VCaP (cell line): ENCODE measurements around the gene ASIC4.

Experiments
- H3K27ac ChIP-seq: fragments of 450-650 bp; 2 replicates; pipeline ENCODE4 v1.5.1; 2017
- TF ChIP-seq, protein P1 (sequence below): fragments of 450-650 bp; conservative IDR thresholded peaks from 2 replicates; pipeline ENCODE4 v1.5.1; 2017; ENCODE audit warnings: mild to moderate bottlenecking, moderate library complexity

ASIC4 gene

DNA sequence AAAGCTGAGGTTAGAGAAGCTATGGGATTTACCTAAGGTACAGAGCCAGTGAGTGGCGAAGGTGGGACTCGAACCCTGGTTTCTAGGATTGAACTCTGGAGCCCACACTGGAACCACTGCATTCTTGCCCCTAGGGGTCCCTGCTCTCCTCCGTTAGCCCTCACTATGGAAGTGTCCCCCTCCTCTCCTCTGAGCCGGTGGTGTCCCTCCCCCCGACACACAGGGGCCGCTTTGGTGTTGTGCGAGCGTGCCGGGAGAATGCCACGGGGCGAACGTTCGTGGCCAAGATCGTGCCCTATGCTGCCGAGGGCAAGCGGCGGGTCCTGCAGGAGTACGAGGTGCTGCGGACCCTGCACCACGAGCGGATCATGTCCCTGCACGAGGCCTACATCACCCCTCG, 24.1 kb upstream of the ASIC4 start:
- TF ChIP-seq, protein P1, sequence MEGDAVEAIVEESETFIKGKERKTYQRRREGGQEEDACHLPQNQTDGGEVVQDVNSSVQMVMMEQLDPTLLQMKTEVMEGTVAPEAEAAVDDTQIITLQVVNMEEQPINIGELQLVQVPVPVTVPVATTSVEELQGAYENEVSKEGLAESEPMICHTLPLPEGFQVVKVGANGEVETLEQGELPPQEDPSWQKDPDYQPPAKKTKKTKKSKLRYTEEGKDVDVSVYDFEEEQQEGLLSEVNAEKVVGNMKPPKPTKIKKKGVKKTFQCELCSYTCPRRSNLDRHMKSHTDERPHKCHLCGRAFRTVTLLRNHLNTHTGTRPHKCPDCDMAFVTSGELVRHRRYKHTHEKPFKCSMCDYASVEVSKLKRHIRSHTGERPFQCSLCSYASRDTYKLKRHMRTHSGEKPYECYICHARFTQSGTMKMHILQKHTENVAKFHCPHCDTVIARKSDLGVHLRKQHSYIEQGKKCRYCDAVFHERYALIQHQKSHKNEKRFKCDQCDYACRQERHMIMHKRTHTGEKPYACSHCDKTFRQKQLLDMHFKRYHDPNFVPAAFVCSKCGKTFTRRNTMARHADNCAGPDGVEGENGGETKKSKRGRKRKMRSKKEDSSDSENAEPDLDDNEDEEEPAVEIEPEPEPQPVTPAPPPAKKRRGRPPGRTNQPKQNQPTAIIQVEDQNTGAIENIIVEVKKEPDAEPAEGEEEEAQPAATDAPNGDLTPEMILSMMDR: no peak
- H3K27ac ChIP-seq: no peak overlapping the region

DNA sequence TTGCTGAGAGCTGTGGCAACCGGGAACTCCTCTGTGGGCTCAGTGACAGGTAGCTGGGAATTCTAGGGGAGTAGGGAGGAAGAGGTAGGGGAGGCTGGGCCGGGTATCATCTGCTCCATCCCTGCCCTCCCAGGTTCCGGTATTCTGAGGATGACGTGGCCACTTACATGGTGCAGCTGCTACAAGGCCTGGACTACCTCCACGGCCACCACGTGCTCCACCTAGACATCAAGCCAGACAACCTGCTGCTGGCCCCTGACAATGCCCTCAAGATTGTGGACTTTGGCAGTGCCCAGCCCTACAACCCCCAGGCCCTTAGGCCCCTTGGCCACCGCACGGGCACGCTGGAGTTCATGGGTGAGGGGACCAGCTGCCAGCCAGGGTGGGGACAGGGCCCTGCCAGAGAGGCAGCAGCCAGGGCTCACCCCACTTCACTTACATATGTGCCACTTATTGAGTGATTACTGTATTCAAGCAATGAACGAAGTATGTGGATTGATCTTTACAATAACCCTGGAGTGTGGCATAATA, 23.6 kb upstream of the ASIC4 start:
- TF ChIP-seq, protein P1: no peak
- no peak overlapping the region for H3K27ac ChIP-seq

DNA sequence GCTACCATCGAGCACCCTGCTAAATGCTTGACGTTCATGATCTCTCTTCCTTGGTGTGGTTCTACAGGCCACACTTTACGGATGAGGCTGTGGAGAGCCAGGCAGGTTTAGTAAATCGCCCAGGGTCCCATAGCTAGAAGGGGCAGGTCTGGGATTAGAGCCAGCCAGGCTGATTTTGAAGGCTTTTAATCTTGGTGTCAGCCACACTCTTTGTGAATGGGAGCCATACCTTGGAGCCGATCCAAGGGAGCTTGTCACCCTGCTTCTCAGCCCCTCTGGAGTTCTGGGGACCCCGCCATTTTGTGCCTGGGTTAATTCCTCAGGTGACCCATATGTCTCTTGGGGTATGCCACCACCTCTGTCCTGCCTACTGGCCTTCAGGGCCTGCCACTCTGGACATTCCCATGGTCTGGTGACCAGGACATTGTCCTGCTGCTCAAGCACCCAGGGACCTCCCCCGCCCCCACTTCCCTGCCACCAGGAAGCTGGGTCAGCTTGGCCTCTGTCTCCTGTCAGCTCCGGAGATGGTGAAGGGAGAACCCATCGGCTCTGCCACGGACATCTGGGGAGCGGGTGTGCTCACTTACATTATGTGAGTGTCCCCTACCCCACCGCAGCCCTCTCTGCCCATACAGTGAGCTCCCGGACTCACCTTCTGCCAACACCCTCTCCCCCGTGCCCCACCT, 22.9 kb upstream of the ASIC4 start:
- TF ChIP-seq, protein P1: no peak
- no peak overlapping the region for H3K27ac ChIP-seq

DNA sequence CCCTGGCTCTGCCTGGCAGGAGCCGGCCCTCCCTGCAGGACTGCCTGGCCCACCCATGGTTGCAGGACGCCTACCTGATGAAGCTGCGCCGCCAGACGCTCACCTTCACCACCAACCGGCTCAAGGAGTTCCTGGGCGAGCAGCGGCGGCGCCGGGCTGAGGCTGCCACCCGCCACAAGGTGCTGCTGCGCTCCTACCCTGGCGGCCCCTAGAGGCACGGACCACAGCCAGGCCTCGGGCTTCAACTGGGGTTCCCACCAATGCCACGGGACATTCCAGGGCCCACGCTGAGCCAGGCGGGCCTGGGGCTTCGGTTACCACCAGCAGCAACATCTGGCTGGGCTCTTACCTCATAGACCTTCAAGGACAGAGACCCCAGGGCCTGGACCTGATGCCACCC, 21.7 kb upstream of the ASIC4 start:
- TF ChIP-seq, protein P1: no peak
- H3K27ac ChIP-seq: no peak overlapping the region

DNA sequence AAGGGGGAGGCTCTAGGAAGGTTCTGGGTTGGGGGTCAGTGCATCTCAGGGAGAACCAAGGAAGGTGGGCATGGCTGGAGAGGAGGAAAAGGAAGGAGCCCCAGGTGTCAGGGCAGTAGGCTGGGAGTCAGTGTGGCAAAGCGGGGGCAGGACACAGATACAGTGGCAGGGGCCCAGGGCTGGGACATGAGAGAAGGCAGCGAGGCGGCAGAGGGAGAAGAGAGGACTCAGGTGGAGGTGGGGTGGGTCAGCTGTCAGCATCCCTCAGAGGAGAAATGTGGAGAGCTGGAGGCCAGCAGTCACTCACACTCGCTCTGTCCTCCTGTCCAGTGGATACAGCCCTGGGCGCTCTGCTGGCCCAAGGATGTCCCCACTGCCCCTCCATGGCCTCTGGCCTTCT, 21.2 kb upstream of the ASIC4 start:
- no peak overlapping the region for H3K27ac ChIP-seq

DNA sequence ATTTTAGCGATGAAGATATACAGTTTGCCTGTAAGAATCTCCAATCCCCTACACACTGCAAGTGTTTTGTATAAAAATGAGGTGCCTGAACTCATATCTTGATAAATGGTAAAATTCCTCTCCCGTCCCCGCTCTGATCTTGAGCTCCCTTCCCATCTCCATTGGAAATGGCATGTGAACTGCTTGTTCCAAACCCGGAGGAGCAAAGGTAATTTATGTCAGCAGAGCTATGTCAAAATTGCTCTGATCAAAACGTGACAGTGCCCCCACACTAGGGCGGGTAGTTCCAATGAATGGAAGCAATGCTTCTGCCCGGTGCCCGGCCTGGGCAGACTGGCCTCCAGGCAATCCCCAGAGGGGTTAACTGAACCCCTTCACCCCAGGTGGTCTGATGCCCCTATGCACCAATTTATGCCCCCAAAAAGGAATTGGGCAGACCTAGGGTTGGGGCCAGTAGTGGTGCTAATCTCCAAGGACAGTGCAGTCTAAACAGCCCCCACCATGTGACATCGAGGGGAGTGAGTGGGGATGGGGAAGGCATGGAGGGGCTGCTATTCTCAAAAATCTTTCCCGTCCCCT, 19.2 kb upstream of the ASIC4 start:
- no peak overlapping the region for H3K27ac ChIP-seq
- TF ChIP-seq, protein P1: no peak

More for the DNA sequence above, 21.2 kb upstream of the ASIC4 start:
- TF ChIP-seq, protein P1: no peak

DNA sequence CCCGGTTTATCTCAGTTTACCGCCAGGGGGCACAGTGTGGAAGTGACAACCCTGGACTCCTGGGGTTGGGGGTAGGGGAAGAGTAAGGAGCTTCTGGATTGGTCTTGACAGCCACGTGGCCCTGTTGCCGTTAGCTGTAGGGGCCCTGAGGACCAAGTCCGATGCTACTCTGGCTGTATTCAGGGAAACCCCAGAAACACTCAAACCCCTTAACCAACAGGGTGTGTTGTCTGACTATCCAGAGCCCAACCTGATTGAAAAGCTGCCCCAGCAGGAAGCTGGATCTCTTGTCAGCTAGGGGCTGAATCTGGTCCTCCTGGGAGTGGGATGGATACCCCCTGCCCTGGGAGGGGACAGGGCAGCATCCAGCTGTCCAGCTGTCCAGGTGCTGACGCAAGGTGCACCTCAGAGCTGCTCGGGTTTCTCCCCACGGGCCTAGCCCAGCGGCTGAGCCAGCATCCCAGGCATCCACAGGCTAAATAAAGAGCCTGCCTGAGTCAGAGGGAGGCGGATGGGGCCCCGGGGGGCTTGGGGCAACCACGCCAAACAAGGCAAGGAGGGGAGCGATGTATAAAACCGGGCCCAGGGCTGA, 18.7 kb upstream of the ASIC4 start:
- TF ChIP-seq, protein P1: peak; percentile 67
- no peak overlapping the region for H3K27ac ChIP-seq
